Activated CD4-positive, alpha-beta T cell treated with anti-CD3 and anti-CD28 coated beads, Interleukin-2, amount 10 ng/mL, durations not matched to agents 7 days and 5 days (primary cell): Measurements from ENCODE around the gene CCDC47. TPM values are rescaled to one million over a fixed set of nuclear protein-coding genes. Genes with fewer than 3 reads are reported as not detected.

Experiments
- total RNA-seq, 2 experiments: library from RNA; stranded (reverse); gene quantifications; one replicate each; pipeline ENCODE4 v1.2.3, GENCODE V29; 2021

CCDC47 gene
- total RNA-seq, 2 experiments from 2014 or later: 59.2 to 65.4 TPM

Other genes with a start within 250 kb of the CCDC47 start
- gene DCAF7, start 223.1 kb downstream of the CCDC47 start, total RNA-seq: 100 to 1,000 TPM; 135 to 139 TPM
- 10 to 100 TPM; 22.3 to 23.8 TPM for gene TACO1, start 172.7 kb downstream of the CCDC47 start, total RNA-seq
- 10 to 100 TPM; 38.7 to 40.3 TPM for gene MAP3K3, start 151.2 kb downstream of the CCDC47 start, total RNA-seq
- gene LIMD2, start 73.5 kb downstream of the CCDC47 start, total RNA-seq: 100 to 1,000 TPM; 409 to 433 TPM
- 10 to 100 TPM; 46.8 to 49.0 TPM for gene STRADA, start 31.8 kb downstream of the CCDC47 start, total RNA-seq
- 100 to 1,000 TPM; 122 to 153 TPM for gene DDX42, start 573 bp upstream of the CCDC47 start, total RNA-seq
- 100 to 1,000 TPM; 119 to 155 TPM for gene PSMC5, start 53.8 kb upstream of the CCDC47 start, total RNA-seq
- gene FTSJ3, start 54.1 kb upstream of the CCDC47 start, total RNA-seq: 10 to 100 TPM; 49.2 to 55.0 TPM
- gene SMARCD2, start 69.1 kb upstream of the CCDC47 start, total RNA-seq: 100 to 1,000 TPM; 133 to 138 TPM
- gene CSH2, start 100.1 kb upstream of the CCDC47 start, total RNA-seq: not detected
- gene GH2, start 108.3 kb upstream of the CCDC47 start, total RNA-seq: not detected
- gene CSH1, start 123.0 kb upstream of the CCDC47 start, total RNA-seq: not detected
- gene CSHL1, start 137.7 kb upstream of the CCDC47 start, total RNA-seq: not detected
- not detected for gene GH1, start 145.2 kb upstream of the CCDC47 start, total RNA-seq
- 10 to 100 TPM; 34.6 to 39.9 TPM for gene CD79B, start 158.7 kb upstream of the CCDC47 start, total RNA-seq
- gene SCN4A, start 199.3 kb upstream of the CCDC47 start, total RNA-seq: under 1 TPM; 0.04 to 0.17 TPM
- gene PRR29, start 224.8 kb upstream of the CCDC47 start, total RNA-seq: 1 to 10 TPM; 3.8 TPM
- gene ICAM2, start 247.0 kb upstream of the CCDC47 start, total RNA-seq: 100 to 1,000 TPM; 113 to 116 TPM